H1 (cell line): Measurements from ENCODE around the gene PARP1. TPM values are rescaled to one million over a fixed set of nuclear protein-coding genes. Genes with fewer than 3 reads are reported as not detected.

Experiments used
- CTCF ChIA-PET: fragments of 300-600 bp; sonication (Branson Sonifier 250); formaldehyde crosslinking; loops from one replicate; lab custom pipeline; 2021; ENCODE audit not compliant: partially characterized antibody; lab: Charles Lee
- POLR2A ChIA-PET: fragments of 300-600 bp; sonication (Branson Sonifier 250); formaldehyde crosslinking; loops from one replicate; lab custom pipeline; 2021; ENCODE audit warnings: inconsistent platforms; ENCODE audit not compliant: partially characterized antibody; lab: Charles Lee
- DNase-seq, 2 experiments: peaks; one replicate each; pipeline versions ENCODE4 v3.0.0 to v3.0.0-alpha.2; 2010 to 2022; ENCODE audit warnings: low spot score in 2 of 2, low read depth in 1 of 2, mixed read lengths in 1 of 2
- FAIRE-seq: peaks from 2 replicates; lab custom pipeline; 2011; peaks lifted over from hg19 to GRCh38; lab: Jason Lieb, UNC
- H2AFZ ChIP-seq: 2 replicates; pipeline ENCODE4 v1.8.1; 2012; ENCODE audit warnings: low read length, inconsistent platforms
- H2AK5ac ChIP-seq: 2 replicates; pipeline ENCODE4 v1.6.1; 2013; ENCODE audit warnings: low read depth, low read length
- H2BK120ac ChIP-seq: replicated peaks from 2 replicates; pipeline ENCODE3; 2013; ENCODE audit warnings: low read depth, low read length, inconsistent platforms
- H2BK12ac ChIP-seq: 2 replicates; pipeline ENCODE4 v1.6.1; 2013; ENCODE audit warnings: low read depth, low read length
- H2BK15ac ChIP-seq: 2 replicates; pipeline ENCODE4 v1.6.1; 2013; ENCODE audit warnings: low read length
- H2BK20ac ChIP-seq: 2 replicates; pipeline ENCODE4 v1.6.1; 2013; ENCODE audit warnings: low read length
- H2BK5ac ChIP-seq: 2 replicates; pipeline ENCODE4 v1.6.1; 2013; ENCODE audit warnings: low read depth, low read length
- H3K14ac ChIP-seq: 2 replicates; pipeline ENCODE4 v1.6.1; 2013; ENCODE audit warnings: inconsistent platforms; ENCODE audit not compliant: insufficient read length
- H3K18ac ChIP-seq: 2 replicates; pipeline ENCODE4 v1.6.1; 2013; ENCODE audit warnings: low read length; ENCODE audit errors: extremely low read depth
- H3K23ac ChIP-seq: 2 replicates; pipeline ENCODE4 v1.6.1; 2013; ENCODE audit warnings: inconsistent platforms; ENCODE audit not compliant: insufficient read length
- H3K23me2 ChIP-seq: 2 replicates; pipeline ENCODE4 v1.6.1; 2013; ENCODE audit warnings: low read depth, low read length
- H3K27ac ChIP-seq: 2 replicates; pipeline ENCODE4 v1.6.1; 2011; ENCODE audit warnings: low read depth, low read length, inconsistent platforms
- H3K27me3 ChIP-seq, 4 experiments: replicated peaks in 1 of 4; 1 replicate in 1 of 4; 2 replicates in 3 of 4; pipeline versions ENCODE4 v1.6.1 to v1.8.1; 2011 to 2013; ENCODE audit warnings: low read length in 3 of 4, mild to moderate bottlenecking in 3 of 4, inconsistent platforms in 2 of 4, mixed read lengths in 2 of 4, moderate library complexity in 1 of 4; ENCODE audit not compliant: control insufficient read depth in 3 of 4, insufficient read depth in 3 of 4; ENCODE audit errors: extremely low read depth in 1 of 4
- H3K36me3 ChIP-seq, 4 experiments: 2 replicates each; pipeline versions ENCODE4 v1.6.1 to v1.8.1; 2011 to 2013; ENCODE audit warnings: mild to moderate bottlenecking in 4 of 4, low read length in 3 of 4, moderate library complexity in 2 of 4, control low read depth in 1 of 4, inconsistent platforms in 1 of 4; ENCODE audit not compliant: insufficient read depth in 4 of 4, control insufficient read depth in 2 of 4
- H3K4ac ChIP-seq: replicated peaks from 2 replicates; pipeline ENCODE3; 2013; ENCODE audit warnings: low read length, low read depth, mixed read lengths, inconsistent platforms; ENCODE audit not compliant: insufficient read length
- H3K4me1 ChIP-seq, 4 experiments: replicated peaks in 1 of 4; 1 replicate in 1 of 4; 2 replicates in 3 of 4; pipeline versions ENCODE4 v1.6.1 to v1.8.1; 2011 to 2013; ENCODE audit warnings: low read length in 3 of 4, inconsistent platforms in 2 of 4, mixed read lengths in 1 of 4; ENCODE audit not compliant: insufficient read depth in 4 of 4, control insufficient read depth in 3 of 4
- H3K4me2 ChIP-seq, 2 experiments: 2 replicates each; pipeline versions ENCODE4 v1.6.1 to v1.8.1; 2011 to 2013; ENCODE audit warnings: low read depth in 2 of 2, low read length in 2 of 2, control low read depth in 1 of 2, inconsistent platforms in 1 of 2, mild to moderate bottlenecking in 1 of 2; ENCODE audit not compliant: insufficient read depth in 1 of 2
- H3K4me3 ChIP-seq, 4 experiments: fragments of 200-600, 300-600 bp in 1 of 4; sonication (generic), shearing (Covaris generic), sonication (Bioruptor Twin) in 1 of 4; 2 replicates each; pipeline versions ENCODE4 v1.5.1 to v1.8.1; 2011 to 2016; ENCODE audit warnings: low read length in 4 of 4, low read depth in 3 of 4, control low read depth in 2 of 4, inconsistent platforms in 2 of 4, mild to moderate bottlenecking in 2 of 4, mixed read lengths in 1 of 4, moderate library complexity in 1 of 4; ENCODE audit not compliant: insufficient read depth in 2 of 4; ENCODE audit errors: extremely low read depth in 1 of 4
- H3K56ac ChIP-seq: replicated peaks from 2 replicates; pipeline ENCODE3; 2013; ENCODE audit warnings: low read depth, mild to moderate bottlenecking, mixed read lengths, low read length, inconsistent platforms; ENCODE audit not compliant: insufficient read length
- H3K79me1 ChIP-seq: 2 replicates; pipeline ENCODE4 v1.6.1; 2013; ENCODE audit warnings: low read depth, low read length, control low read depth
- H3K79me2 ChIP-seq, 2 experiments: 2 replicates each; pipeline versions ENCODE4 v1.6.1 to v1.8.1; 2012 to 2013; ENCODE audit warnings: low read length in 2 of 2, mild to moderate bottlenecking in 2 of 2, inconsistent platforms in 1 of 2; ENCODE audit not compliant: insufficient read depth in 2 of 2, control insufficient read depth in 1 of 2
- H3K9ac ChIP-seq, 4 experiments: replicated peaks in 1 of 4; 1 replicate in 1 of 4; 2 replicates in 3 of 4; pipeline versions ENCODE4 v1.6.1 to v1.8.1; 2011 to 2013; ENCODE audit warnings: low read depth in 3 of 4, low read length in 3 of 4, control low read depth in 2 of 4, mild to moderate bottlenecking in 2 of 4, moderate library complexity in 2 of 4, inconsistent platforms in 1 of 4; ENCODE audit errors: extremely low read depth in 1 of 4
- H3K9me3 ChIP-seq, 2 experiments: 2 replicates each; pipeline versions ENCODE4 v1.6.1 to v1.8.1; 2012 to 2013; ENCODE audit warnings: mild to moderate bottlenecking in 2 of 2, moderate library complexity in 2 of 2, control low read depth in 1 of 2, inconsistent platforms in 1 of 2, low read depth in 1 of 2, low read length in 1 of 2, mixed read lengths in 1 of 2; ENCODE audit not compliant: insufficient read depth in 2 of 2
- H4K20me1 ChIP-seq, 2 experiments: replicated peaks in 1 of 2; 2 replicates each; pipeline versions ENCODE3 to v1.8.1; 2011 to 2013; ENCODE audit warnings: inconsistent platforms in 2 of 2, low read length in 2 of 2, mild to moderate bottlenecking in 1 of 2; ENCODE audit not compliant: insufficient read depth in 2 of 2, control insufficient read depth in 1 of 2
- H4K5ac ChIP-seq: 2 replicates; pipeline ENCODE4 v1.6.1; 2013; ENCODE audit warnings: low read length, low read depth, mixed read lengths, inconsistent platforms; ENCODE audit not compliant: insufficient read length
- H4K8ac ChIP-seq: 2 replicates; pipeline ENCODE4 v1.8.0; 2013; ENCODE audit warnings: mild to moderate bottlenecking, moderate library complexity, low read length, inconsistent platforms; ENCODE audit not compliant: insufficient read depth; ENCODE audit errors: extremely low read depth
- H4K91ac ChIP-seq: replicated peaks from 2 replicates; pipeline ENCODE3; 2013; ENCODE audit warnings: low read length, mixed read lengths, inconsistent platforms; ENCODE audit not compliant: insufficient read length
- JUND ChIP-seq: IDR thresholded peaks from 2 replicates; pipeline ENCODE4 v1.6.1; 2011; ENCODE audit warnings: mild to moderate bottlenecking, improper control_type of control experiment, low read length
- WGBS, 2 experiments: shearing (Covaris generic) in 1 of 2; methylation state at CpG; one replicate each; pipeline versions ENCODE4 v1.1.6 to v1.1.7; 2013 to 2015; ENCODE audit warnings: low lambda C conversion rate in 2 of 2, mixed read lengths in 2 of 2, inconsistent platforms in 1 of 2, low coverage in 1 of 2, missing lambda C conversion rate in 1 of 2; ENCODE audit not compliant: insufficient replicate concordance in 2 of 2, insufficient coverage in 1 of 2, insufficient read length in 1 of 2; ENCODE audit errors: extremely low coverage in 1 of 2, missing lambda C conversion rate in 1 of 2; 5-methylcytosine and 5-hydroxymethylcytosine counted together
- polyA plus RNA-seq, 7 experiments: library from polyadenylated mRNA; depleted of rRNA in 3 of 7; stranded (reverse) in 5 of 7; unstranded in 2 of 7; fragments of >200 nt in 5 of 7; fragments of 200-250 nt in 2 of 7; gene quantifications; 1 replicate in 5 of 7; 2 replicates in 1 of 7; 4 replicates in 1 of 7; pipeline versions ENCODE4 v1.2.1 to v1.2.3, GENCODE V29; 2011 to 2013; ENCODE audit warnings: missing spikeins in 2 of 7, mixed read lengths in 2 of 7
- total RNA-seq: library from RNA; stranded (reverse); fragmentation: NEBNext Ultra II Directional; extraction: Animal tissue kit (Norgen Biotek cat#: 25700); gene quantifications from 2 replicates; pipeline ENCODE4 v1.2.1, GENCODE V29; 2021
- TF ChIP-seq, protein P1 (sequence below), 3 experiments: IDR thresholded peaks; 1 replicate in 2 of 3; 2 replicates in 1 of 3; pipeline versions ENCODE4 v1.5.1 to v1.6.1; 2011; ENCODE audit warnings: low read length in 3 of 3, mild to moderate bottlenecking in 3 of 3, inconsistent platforms in 2 of 3, low read depth in 1 of 3, moderate library complexity in 1 of 3; ENCODE audit not compliant: insufficient read depth in 1 of 3; ENCODE audit errors: control extremely low read depth in 1 of 3

PARP1 gene
- total and polyA plus RNA-seq, 2 of the 8 experiments (the other 6 are each of a cell fraction or from before 2014, with no cell fraction given) = 416 to 441 TPM

DNA sequence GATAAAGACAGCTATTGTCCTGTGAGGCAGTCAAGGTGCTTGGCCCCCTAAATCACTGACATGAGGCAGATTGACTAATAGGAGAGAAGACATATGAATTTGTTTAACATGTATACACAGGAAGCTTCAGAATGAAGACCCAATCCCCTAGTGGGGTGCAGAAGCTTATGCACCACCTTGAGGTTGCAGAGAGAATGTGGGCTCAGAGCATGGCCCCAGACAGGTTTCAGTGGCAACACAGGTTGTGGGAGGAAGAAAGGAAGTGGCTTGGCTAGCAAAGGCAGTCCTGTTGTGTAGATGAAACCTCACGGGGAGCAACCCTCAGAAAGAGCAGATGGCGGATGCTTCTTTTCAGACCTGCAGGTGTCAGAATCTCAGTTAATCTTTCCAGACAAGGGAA lies 37.0 kb upstream of the PARP1 start:
- Histone ChIP-seq H3K14ac (no peak overlapping the region), H3K4me3 (no peak overlapping the region), H3K23me2 (no peaks in the 10 kb centered on the region), H2AK5ac (no peak overlapping the region), H3K27me3 (no peaks in the 10 kb centered on the region), H2AFZ (no peak overlapping the region), H3K9me3 (no peaks in the 10 kb centered on the region), H4K5ac (no peak overlapping the region), H4K91ac (no peak overlapping the region), H3K27ac (no peak overlapping the region), H3K18ac (no peak overlapping the region), H4K8ac (no peak overlapping the region), H2BK20ac (0 out of 2 replicates have a peak overlapping the region, but pooled peaks have one; percentile 62), H2BK120ac (no peak overlapping the region), H3K4me2 (no peak overlapping the region), H3K9ac (no peak overlapping the region), H3K4ac (no peak overlapping the region), H4K20me1 (no peaks in the 10 kb centered on the region), H3K79me1 (no peaks in the 10 kb centered on the region), H3K23ac (no peak overlapping the region), H2BK12ac (no peak overlapping the region), H3K36me3 (no peaks in the 10 kb centered on the region), H2BK5ac (no peak overlapping the region), H2BK15ac (no peak overlapping the region), H3K56ac (no peak overlapping the region), H3K79me2 (no peaks in the 10 kb centered on the region), H3K4me1 (peaks cover 0 to 9% (median 8%) of the 10 kb centered on the region in 4 experiments; a peak in 6 of 7 replicates)
- FAIRE-seq (peak; percentile 39), DNase-seq (no peak)
- CTCF ChIA-PET = interaction anchor here (1.0 to 2.4 kb wide), 8 partner anchors 12 to 146 kb away, joined by 3 to 21 read pairs (median 6); partner anchors contain the start of gene PARP1
- TF ChIP-seq, protein P1, sequence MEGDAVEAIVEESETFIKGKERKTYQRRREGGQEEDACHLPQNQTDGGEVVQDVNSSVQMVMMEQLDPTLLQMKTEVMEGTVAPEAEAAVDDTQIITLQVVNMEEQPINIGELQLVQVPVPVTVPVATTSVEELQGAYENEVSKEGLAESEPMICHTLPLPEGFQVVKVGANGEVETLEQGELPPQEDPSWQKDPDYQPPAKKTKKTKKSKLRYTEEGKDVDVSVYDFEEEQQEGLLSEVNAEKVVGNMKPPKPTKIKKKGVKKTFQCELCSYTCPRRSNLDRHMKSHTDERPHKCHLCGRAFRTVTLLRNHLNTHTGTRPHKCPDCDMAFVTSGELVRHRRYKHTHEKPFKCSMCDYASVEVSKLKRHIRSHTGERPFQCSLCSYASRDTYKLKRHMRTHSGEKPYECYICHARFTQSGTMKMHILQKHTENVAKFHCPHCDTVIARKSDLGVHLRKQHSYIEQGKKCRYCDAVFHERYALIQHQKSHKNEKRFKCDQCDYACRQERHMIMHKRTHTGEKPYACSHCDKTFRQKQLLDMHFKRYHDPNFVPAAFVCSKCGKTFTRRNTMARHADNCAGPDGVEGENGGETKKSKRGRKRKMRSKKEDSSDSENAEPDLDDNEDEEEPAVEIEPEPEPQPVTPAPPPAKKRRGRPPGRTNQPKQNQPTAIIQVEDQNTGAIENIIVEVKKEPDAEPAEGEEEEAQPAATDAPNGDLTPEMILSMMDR (IDR thresholded peaks at IDR 0.05; ENCODE audit: control extremely low read depth in 1 of 3, insufficient read depth in 1 of 3, low read depth in 1 of 3, low read length in 3 of 3) = peak; percentile 29 to 32 (median 30)
- TF ChIP-seq JUND = no peak
- POLR2A ChIA-PET = interaction anchor here (1.8 kb wide), 1 partner anchor 39 kb away, joined by 6 read pairs; no protein-coding TSS in a partner anchor
- WGBS, 2 experiments = 80% methylated on average over 2 of the region's 2 CpGs; no CpG with 5 or more reads in 1 of the 2 experiments
